Lower leg skin (tissue), 3 donors: ENCODE results near the gene HMGN3.

ENCODE experiments used
- CTCF ChIP-seq, 3 donors: fragments of 450-650 bp; IDR thresholded peaks; one replicate each; pipeline ENCODE4 v1.5.1; 2016; ENCODE audit warnings: antibody characterized with exemption in 3 of 3, mild to moderate bottlenecking in 3 of 3, moderate library complexity in 2 of 3
- POLR2A ChIP-seq, 2 donors: fragments of 450-650 bp; IDR thresholded peaks; one replicate each; pipeline ENCODE4 v1.6.1; 2016 to 2017; ENCODE audit warnings: antibody characterized with exemption in 2 of 2, mild to moderate bottlenecking in 1 of 2, moderate library complexity in 1 of 2

DNA sequence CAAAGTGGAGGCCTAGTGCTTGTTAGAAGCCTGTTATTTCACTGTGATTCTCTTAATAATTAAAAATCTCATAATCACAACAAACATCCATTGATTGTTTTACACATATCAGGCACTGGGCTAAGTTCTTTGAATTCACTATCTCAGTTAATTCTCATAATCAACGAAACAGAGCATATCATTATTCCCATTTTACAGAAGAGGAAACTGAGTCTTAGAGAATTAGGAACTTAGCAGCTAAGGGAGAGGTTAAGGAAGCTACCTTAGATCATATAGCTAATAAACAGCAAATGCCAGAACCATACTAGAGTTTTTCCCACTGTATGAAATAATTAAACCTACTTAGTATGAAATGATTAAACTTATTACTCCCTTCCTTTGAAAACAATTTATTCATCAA is 7.0 kb downstream of the HMGN3 start:
- TF ChIP-seq POLR2A (IDR thresholded peaks at IDR 0.05) (no peak), CTCF (IDR thresholded peaks at IDR 0.05) (no peak)
